Esophagus (tissue), 2 donors: Measurements from ENCODE around the gene PLAC9. TPM values are rescaled to one million over a fixed set of nuclear protein-coding genes. Genes with fewer than 3 reads are reported as not detected.
"Not testable (repeated sequence)": the region's sequence is repeated elsewhere in the genome, so short reads cannot be mapped to it uniquely, and the experiment has no call there.

Experiments
- H3K27ac ChIP-seq, 2 donors: one replicate each; pipeline ENCODE4 v1.5.1; 2013; ENCODE audit warnings: low read depth in 2 of 2, mild to moderate bottlenecking in 2 of 2, inconsistent platforms in 1 of 2, low read length in 1 of 2, moderate library complexity in 1 of 2
- H3K27me3 ChIP-seq, 2 donors: one replicate each; pipeline ENCODE4 v1.6.1; 2013; ENCODE audit warnings: low read length in 2 of 2, control low read depth in 1 of 2, mild to moderate bottlenecking in 1 of 2; ENCODE audit not compliant: insufficient read depth in 2 of 2, control insufficient read depth in 1 of 2
- H3K36me3 ChIP-seq, 2 donors: one replicate each; pipeline ENCODE4 v1.6.1; 2013; ENCODE audit warnings: low read length in 1 of 2; ENCODE audit not compliant: control insufficient read depth in 2 of 2, insufficient read depth in 2 of 2
- H3K4me1 ChIP-seq, 2 donors: one replicate each; pipeline ENCODE4 v1.6.1; 2013; ENCODE audit warnings: low read length in 1 of 2; ENCODE audit not compliant: control insufficient read depth in 2 of 2, insufficient read depth in 2 of 2
- H3K4me3 ChIP-seq, 2 donors: one replicate each; pipeline ENCODE4 v1.5.1; 2013; ENCODE audit warnings: low read length in 2 of 2, mild to moderate bottlenecking in 2 of 2, low read depth in 1 of 2, moderate library complexity in 1 of 2
- H3K9me3 ChIP-seq, 2 donors: one replicate each; pipeline ENCODE4 v1.6.1; 2013; ENCODE audit warnings: mild to moderate bottlenecking in 2 of 2, low read depth in 1 of 2, low read length in 1 of 2, moderate library complexity in 1 of 2; ENCODE audit not compliant: control insufficient read depth in 2 of 2, insufficient read depth in 1 of 2
- WGBS, 2 donors: extraction: QIAGEN DNeasy Blood & Tissue Kit; methylation state at CpG; one replicate each; pipeline ENCODE4 v1.1.7; 2013; 5-methylcytosine and 5-hydroxymethylcytosine counted together
- polyA plus RNA-seq, 2 donors: library from polyadenylated mRNA; stranded (reverse); fragments of 200-250 nt; gene quantifications; one replicate each; pipeline ENCODE4 v1.2.3, GENCODE V29; 2013
- donor health status: healthy with polysubstance abuse.
- donor health status: Bipolar disorder and iron deficiency.

Gene PLAC9
- polyA plus RNA-seq, 2 donors = 5.5 to 5.8 TPM

DNA sequence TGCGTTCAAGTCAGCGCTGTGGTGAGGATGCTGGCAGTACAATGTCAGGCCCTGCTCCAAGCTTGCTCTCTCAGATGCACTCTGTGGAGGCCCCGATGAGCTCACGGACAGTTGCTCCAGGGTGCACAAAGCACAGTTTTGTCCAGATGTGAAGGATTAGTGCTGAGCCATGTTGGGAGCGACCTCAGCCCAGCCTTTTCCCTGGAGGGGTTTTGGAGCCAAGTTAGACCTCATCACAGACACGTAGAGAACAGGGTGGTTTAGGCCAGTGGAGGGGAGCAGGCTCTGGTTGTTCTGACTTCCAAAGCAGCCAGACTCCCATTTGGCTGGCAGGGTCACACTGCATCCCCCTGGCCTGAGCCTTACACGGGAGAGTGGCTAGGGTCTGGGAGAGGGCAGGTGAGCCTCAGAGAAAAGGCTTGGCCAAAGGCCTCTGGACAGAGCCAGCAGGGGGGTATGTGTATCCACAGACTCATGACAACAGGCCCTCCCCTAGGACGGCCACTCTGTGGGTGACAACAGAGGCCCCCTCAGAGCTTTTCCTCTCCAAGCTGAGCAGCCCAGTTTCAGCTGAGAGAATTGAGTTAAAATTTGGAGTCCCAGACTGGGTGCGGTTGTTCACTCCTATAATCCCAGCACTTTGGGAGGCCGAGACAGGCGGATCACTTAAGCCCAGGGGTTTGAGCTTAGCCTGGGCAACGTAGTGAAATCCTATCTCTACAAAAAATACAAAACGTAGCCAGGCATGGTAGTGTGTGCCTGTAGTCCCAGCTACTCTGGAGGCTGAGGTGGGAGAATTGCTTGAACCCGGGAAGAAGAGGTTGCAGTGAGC lies 4.7 kb downstream of the PLAC9 start:
- Histone ChIP-seq H3K27ac (peak overlapping the region; percentile 66 to 74), H3K4me1 (peaks cover 0 to 7% of the 10 kb centered on the region in 2 donors), H3K9me3 (no peaks in the 10 kb centered on the region), H3K27me3 (peaks cover 0 to 5% of the 10 kb centered on the region in 2 donors), H3K36me3 (no peaks in the 10 kb centered on the region), H3K4me3 (no peak overlapping the region)
- 63 to 76% methylated on average over 14 of the region's 14 CpGs for WGBS, 2 donors

DNA sequence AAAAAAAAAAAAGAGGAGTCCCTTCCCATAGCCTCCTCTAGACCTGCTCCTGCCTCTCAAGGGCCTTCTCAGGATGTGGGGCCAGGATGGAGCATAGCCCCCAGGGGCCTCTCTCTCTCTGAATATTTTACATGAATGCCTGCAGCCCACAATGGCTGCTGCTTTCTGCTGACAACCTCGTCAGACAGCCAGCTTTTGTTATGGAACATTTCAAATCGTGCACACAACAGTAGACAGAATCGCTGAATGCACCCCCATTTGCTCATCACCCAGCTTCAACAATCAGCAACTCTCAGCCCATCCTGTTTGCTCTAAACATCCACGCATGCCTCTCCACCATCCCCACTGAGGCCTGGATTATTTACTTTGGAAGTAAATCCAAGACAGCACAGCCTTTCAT lies 5.4 kb downstream of the PLAC9 start:
- Histone ChIP-seq H3K36me3 (no peaks in the 10 kb centered on the region), H3K9me3 (no peaks in the 10 kb centered on the region), H3K4me1 (peaks cover 0 to 7% of the 10 kb centered on the region in 2 donors), H3K27me3 (no peaks in the 10 kb centered on the region), H3K27ac (peak overlapping the region in 1 of 2 donors; percentile 74), H3K4me3 (no peak overlapping the region)
- WGBS, 2 donors = 54 to 61% methylated on average over 4 of the region's 4 CpGs

DNA sequence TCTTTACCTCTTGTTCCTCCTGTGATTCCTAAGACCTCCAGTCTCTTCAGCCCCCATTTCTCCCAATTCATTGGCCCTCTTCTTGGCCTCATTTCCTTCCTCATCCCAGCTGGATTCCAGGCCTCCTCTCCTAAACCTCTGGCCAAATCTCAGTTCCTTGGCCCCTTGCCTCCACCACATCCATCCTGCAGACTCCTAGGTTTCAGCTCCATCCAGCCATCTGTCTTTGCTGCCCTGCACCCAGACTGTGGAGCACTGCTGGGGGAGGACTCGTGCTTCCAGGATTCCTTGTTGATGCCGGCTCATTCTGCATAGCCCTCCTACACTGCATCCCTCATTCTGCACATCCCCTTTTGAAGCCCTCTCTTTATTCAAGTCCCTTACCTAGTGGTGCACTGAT lies 6.7 kb downstream of the PLAC9 start:
- no peaks in the 10 kb centered on the region for H3K27me3 ChIP-seq
- 80 to 84% methylated on average over 2 of the region's 2 CpGs for WGBS, 2 donors
- H3K36me3 ChIP-seq = no peaks in the 10 kb centered on the region
- no peak overlapping the region for H3K4me3 ChIP-seq
- H3K27ac ChIP-seq = no peak overlapping the region
- H3K9me3 ChIP-seq = no peaks in the 10 kb centered on the region
- peaks cover 0 to 7% of the 10 kb centered on the region in 2 donors for H3K4me1 ChIP-seq

DNA sequence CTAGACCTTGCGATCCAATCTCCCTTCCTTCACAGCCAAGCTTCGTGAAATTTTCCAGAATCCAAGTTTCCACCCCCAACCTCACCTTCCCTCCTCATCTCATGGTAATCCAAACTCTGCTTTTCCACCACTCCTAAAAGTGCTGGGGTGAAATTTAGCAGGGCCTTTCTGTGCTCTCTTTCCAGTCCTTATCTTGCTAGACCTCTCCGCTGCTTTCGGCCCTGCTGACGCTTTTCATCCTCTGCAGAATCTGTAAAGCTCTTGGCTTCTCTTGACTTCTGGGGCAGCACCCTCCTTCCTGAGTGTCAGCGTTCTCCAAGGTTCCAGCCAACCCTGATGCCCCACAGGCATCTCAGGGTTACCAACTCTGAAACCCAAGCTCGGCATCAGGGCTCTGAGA lies 7.7 kb downstream of the PLAC9 start:
- H3K4me3 ChIP-seq = no peak overlapping the region
- peaks cover 0 to 11% of the 10 kb centered on the region in 2 donors for H3K4me1 ChIP-seq
- no peaks in the 10 kb centered on the region for H3K36me3 ChIP-seq
- no peaks in the 10 kb centered on the region for H3K9me3 ChIP-seq
- no peaks in the 10 kb centered on the region for H3K27me3 ChIP-seq
- WGBS, 2 donors = 83 to 86% methylated on average over 7 of the region's 7 CpGs
- no peak overlapping the region for H3K27ac ChIP-seq

DNA sequence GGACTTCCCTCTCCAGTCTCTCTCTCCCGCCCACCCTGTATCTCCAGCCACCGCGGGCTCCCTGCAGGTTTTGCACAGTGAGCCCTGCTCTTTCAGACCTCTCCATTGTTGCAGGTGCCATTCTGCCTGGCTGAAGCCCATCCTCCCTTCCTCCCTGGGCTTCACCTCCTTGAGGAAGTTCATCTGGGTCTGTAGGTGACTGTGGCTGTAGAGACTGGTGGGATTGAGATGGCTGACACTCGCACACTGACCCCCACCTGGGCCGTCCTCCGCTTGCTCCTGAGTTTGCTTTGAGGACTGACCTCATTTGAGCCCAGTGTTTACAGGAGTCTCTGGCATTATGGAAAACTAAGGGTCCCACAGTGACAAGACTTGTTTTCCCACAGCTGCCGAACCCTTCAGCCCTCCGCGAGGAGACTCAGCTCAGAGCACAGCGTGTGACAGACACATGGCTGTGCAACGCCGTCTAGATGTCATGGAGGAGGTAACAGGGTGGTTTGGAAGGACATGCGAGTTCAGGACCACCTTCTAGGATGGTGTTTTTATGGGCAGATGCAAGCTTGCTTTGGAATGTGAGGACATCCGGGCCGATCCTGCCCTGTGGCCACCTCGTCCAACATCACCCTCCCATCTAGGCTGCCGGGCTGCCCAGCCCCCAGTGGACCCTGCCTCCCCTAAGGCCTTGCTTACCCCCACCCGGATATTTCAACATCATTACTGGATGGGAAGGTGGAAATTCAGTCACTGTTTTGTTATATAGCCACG lies 9.3 kb downstream of the PLAC9 start:
- H3K4me1 ChIP-seq = peaks cover 0 to 11% of the 10 kb centered on the region in 2 donors
- H3K27me3 ChIP-seq = no peaks in the 10 kb centered on the region
- H3K27ac ChIP-seq = no peak overlapping the region
- 49 to 53% methylated on average over 19 of the region's 19 CpGs for WGBS, 2 donors
- no peak overlapping the region for H3K4me3 ChIP-seq
- no peaks in the 10 kb centered on the region for H3K9me3 ChIP-seq
- H3K36me3 ChIP-seq = no peaks in the 10 kb centered on the region

DNA sequence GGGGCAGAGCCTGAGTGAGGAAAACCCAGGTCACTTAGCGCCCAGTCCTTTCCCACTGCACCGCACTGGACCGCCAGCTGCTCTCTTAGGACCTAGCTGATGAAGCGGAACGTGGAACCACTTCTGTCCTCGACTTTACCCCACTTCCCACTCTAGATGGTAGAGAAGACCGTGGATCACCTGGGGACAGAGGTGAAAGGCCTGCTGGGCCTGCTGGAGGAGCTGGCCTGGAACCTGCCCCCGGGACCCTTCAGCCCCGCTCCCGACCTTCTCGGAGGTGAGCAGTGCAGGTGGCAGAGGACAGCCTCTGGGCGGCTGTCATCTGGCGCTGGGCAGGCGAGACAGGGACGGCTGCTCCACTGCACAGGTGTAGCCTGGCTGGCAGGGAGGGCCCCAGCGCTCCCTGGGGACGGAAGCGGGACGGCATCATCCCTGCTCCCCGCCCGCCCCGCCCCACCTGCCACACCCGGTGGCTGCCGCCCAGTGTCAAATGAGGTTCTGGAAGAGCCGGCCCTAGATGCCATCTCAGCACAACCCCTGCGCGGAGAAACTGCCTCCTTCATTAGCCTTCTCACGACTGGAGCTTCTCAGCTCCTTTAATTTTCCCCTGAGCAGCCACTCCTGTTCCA lies 11.7 kb downstream of the PLAC9 start:
- Histone ChIP-seq H3K9me3 (no peaks in the 10 kb centered on the region), H3K4me3 (no peak overlapping the region), H3K4me1 (peaks cover 0 to 8% of the 10 kb centered on the region in 2 donors), H3K27ac (peak overlapping the region in 1 of 2 donors; percentile 45), H3K27me3 (no peaks in the 10 kb centered on the region), H3K36me3 (no peaks in the 10 kb centered on the region)
- WGBS, 2 donors = 13 to 24% methylated on average over 28 of the region's 28 CpGs

DNA sequence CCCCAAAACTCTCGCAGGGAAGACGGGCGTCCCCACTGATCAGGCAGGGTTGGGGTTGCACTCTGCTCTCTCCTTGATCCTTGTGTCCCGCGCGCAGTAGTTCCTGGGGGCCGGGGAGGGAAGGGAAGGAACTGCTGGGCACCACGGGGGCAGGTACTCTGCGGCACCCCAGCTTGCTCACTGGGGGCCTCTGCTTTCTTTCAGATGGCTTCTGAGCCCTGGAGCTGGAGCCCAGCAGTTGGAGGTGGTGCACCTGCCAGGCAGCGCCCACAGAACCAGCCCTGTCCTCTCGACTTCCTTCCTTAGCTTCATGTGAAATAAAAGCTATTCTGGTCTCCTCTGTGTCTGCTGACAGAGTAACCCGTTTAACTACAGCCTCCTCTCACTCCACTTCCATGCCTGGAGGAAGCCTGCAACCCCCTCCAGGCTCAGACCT lies 12.2 kb downstream of the PLAC9 start:
- WGBS, 2 donors = 20 to 21% methylated on average over 12 of the region's 12 CpGs
- peaks cover 0 to 8% of the 10 kb centered on the region in 2 donors for H3K4me1 ChIP-seq
- no peaks in the 10 kb centered on the region for H3K9me3 ChIP-seq
- H3K27me3 ChIP-seq = no peaks in the 10 kb centered on the region
- no peak overlapping the region for H3K4me3 ChIP-seq
- peak overlapping the region in 1 of 2 donors; percentile 45 for H3K27ac ChIP-seq
- H3K36me3 ChIP-seq = no peaks in the 10 kb centered on the region

DNA sequence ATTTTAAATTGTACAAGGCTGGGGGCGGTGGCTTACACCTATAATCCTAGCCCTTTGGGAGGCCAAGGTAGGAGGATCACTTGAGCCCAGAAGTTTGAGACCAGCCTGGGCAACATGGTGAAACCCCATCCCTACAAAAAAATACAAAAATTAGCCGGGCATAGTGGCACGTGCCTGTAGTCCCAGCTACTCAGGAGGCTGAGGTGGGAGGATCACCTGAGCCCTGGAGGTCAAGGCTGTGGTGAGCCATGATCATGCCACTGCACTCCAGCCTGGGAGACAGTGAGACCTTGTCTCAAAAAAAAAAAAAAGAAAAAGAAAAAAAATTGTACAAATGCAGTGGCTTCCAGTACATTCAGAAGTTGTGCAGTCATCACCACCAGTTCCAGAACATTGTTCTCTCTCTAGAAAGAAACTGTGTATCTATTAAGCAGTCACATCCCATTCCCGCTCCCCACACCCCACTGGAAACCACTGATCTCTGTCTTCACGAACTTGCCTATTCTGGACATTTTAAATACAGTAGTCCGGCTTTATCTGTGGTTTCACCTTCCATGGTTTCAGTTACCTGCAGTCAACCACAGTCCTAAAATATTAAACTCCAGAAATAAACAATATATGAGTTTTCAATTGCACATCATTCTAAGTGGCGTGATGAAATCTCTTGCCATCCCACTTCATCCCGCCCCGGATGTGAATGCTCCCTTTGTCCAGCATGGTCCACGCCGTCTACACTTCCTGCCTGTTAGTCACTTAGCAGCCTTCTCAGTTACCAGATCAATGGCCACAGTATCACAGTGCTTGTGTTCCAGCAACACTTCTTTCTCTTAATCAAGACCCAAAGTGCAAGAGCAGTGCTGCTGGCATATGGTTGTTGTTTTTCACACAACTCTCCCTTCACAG lies 13.1 kb downstream of the PLAC9 start:
- not testable (repeated sequence) for H3K27me3 ChIP-seq, H3K4me3 ChIP-seq, H3K4me1 ChIP-seq, H3K9me3 ChIP-seq, H3K36me3 ChIP-seq
- 69 to 72% methylated on average over 11 of the region's 11 CpGs for WGBS, 2 donors
- H3K27ac ChIP-seq = peak overlapping the region in 1 of 2 donors; percentile 16

DNA sequence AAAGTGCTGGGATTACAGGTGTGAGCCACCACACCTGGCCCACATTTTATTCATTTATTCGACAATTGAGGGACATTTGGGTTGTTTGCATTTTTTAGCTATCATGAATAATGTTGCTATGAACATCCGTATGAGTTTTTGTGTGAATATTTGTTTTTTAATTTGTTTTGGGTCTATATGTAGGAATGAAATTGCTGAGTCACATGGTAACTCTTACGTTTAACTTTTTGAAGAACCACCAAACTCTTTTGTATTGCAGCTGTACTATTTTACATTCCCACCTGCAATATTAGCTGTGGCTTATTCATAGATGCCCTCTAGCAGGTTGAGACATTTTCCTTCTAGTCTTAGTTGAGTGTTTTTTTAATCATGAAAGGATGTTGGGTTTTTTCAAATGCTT lies 14.4 kb downstream of the PLAC9 start:
- Histone ChIP-seq H3K4me1 (peaks cover 0 to 8% of the 10 kb centered on the region in 2 donors), H3K9me3 (no peaks in the 10 kb centered on the region), H3K27me3 (no peaks in the 10 kb centered on the region), H3K4me3 (no peak overlapping the region), H3K36me3 (peaks cover 0 to 3% of the 10 kb centered on the region in 2 donors), H3K27ac (no peak overlapping the region)
- 65 to 75% methylated on average over 3 of the region's 3 CpGs for WGBS, 2 donors
